HL-60 (cell line): Measurements from ENCODE around the gene POLR2A.
"Not testable (repeated sequence)": the region's sequence is repeated elsewhere in the genome, so short reads cannot be mapped to it uniquely, and the experiment has no call there.

ENCODE experiments used
- DNase-seq, 2 experiments: peaks; one replicate each; pipeline ENCODE4 v3.0.0-alpha.2; 2010 to 2020; ENCODE audit warnings: low read depth in 1 of 2, low spot score in 1 of 2
- H3K27ac ChIP-seq: fragments of 250-450 bp; sonication (Bioruptor Pico); replicated peaks from 2 replicates; pipeline ENCODE4 v1.5.1; 2020; ENCODE audit warnings: mild to moderate bottlenecking, moderate library complexity
- H3K27me3 ChIP-seq: fragments of 250-450 bp; sonication (Bioruptor Pico); 2 replicates; pipeline ENCODE4 v1.5.1; 2021; ENCODE audit warnings: mild to moderate bottlenecking, moderate library complexity; ENCODE audit not compliant: insufficient read depth, poor library complexity, severe bottlenecking
- H3K4me3 ChIP-seq: replicated peaks from 2 replicates; pipeline ENCODE4 v1.5.1; 2011; ENCODE audit warnings: mild to moderate bottlenecking, control low read depth, low read length; ENCODE audit not compliant: insufficient read depth
- CTCF ChIP-seq: IDR thresholded peaks from one replicate; pipeline ENCODE4 v1.5.1; 2011; ENCODE audit warnings: low read length, control low read depth, inconsistent platforms; ENCODE audit not compliant: insufficient read depth
- GABPA ChIP-seq: IDR thresholded peaks from 2 replicates; pipeline ENCODE4 v1.6.1; 2012; ENCODE audit warnings: low read depth
- POLR2AphosphoS5 ChIP-seq: IDR thresholded peaks from 2 replicates; pipeline ENCODE4 v1.6.1; 2012; ENCODE audit warnings: low read depth
- REST ChIP-seq: IDR thresholded peaks from 2 replicates; pipeline ENCODE4 v1.6.1; 2012; ENCODE audit warnings: low read depth; ENCODE audit not compliant: insufficient replicate concordance
- SPI1 ChIP-seq: IDR thresholded peaks from 2 replicates; pipeline ENCODE4 v1.6.1; 2012; ENCODE audit warnings: low read depth, mild to moderate bottlenecking, borderline replicate concordance

Gene POLR2A

GRCh38 chr17:7479213-7480088, 4.7 kb upstream of the POLR2A start, which contains the start of gene ZBTB4:
Gene ZBTB4, minus strand, starts transcription at chr17:7479631. Its CDS starts 12,830 bp downstream, at chr17:7466801.
- no peak for DNase-seq

GRCh38 chr17:7480089-7480384, 4.1 kb upstream of the POLR2A start:
- H3K27ac ChIP-seq = no peak overlapping the region
- no peaks in the 10 kb centered on the region for H3K27me3 ChIP-seq
- no peak for DNase-seq
- H3K4me3 ChIP-seq = no peak overlapping the region
- TF ChIP-seq GABPA (no peak), CTCF (no peak), POLR2AphosphoS5 (no peak), REST (no peak), SPI1 (no peak)

More at GRCh38 chr17:7479213-7480088, 4.7 kb upstream of the POLR2A start, which contains the start of gene ZBTB4:
- TF ChIP-seq POLR2AphosphoS5 = no peak
- no peak within 1 kb of the TSS for H3K27ac ChIP-seq
- peak within 1 kb of the TSS; percentile 43 for H3K4me3 ChIP-seq
- no peaks in the 10 kb centered on the region for H3K27me3 ChIP-seq

- not testable (repeated sequence) for DNase-seq, H3K27me3 ChIP-seq, H3K4me3 ChIP-seq, H3K27ac ChIP-seq
These were observed 2.9 kb upstream of the POLR2A start, which contains the start of gene SLC35G6 for GRCh38 chr17:7481275-7481674. Gene SLC35G6, plus strand, starts transcription at chr17:7481446. Its CDS starts 71 bp downstream, at chr17:7481517.

- not testable (repeated sequence) for H3K4me3 ChIP-seq, H3K27ac ChIP-seq, H3K27me3 ChIP-seq, DNase-seq
These were observed 2.1 kb upstream of the POLR2A start for GRCh38 chr17:7481842-7482741.

GRCh38 chr17:7482742-7483088, 1.5 kb upstream of the POLR2A start:
- H3K27ac ChIP-seq = peak overlapping the region; percentile 100

GRCh38 chr17:7483255-7484066, 705 bp upstream of the POLR2A start:
- peak overlapping the region; percentile 100 for H3K27ac ChIP-seq
- H3K27me3 ChIP-seq = no peaks in the 10 kb centered on the region
- peak overlapping the region; percentile 31 for H3K4me3 ChIP-seq
- DNase-seq = peak; percentile 66 to 71
- TF ChIP-seq GABPA (no peak), SPI1 (no peak), POLR2AphosphoS5 (no peak), CTCF (no peak), REST (no peak)

More at GRCh38 chr17:7482742-7483088, 1.5 kb upstream of the POLR2A start:
- DNase-seq, H3K27me3 ChIP-seq, H3K4me3 ChIP-seq: not testable (repeated sequence)
